Thymus (tissue), 11 donors: ENCODE data around the gene TMEM59L. TPM values are rescaled to one million over a fixed set of nuclear protein-coding genes. Genes with fewer than 3 reads are reported as not detected.
"Not testable (repeated sequence)": the region's sequence is repeated elsewhere in the genome, so short reads cannot be mapped to it uniquely, and the experiment has no call there.

ENCODE experiments used
- DNase-seq, 9 donors: peaks; one replicate each; pipeline ENCODE4 v3.0.0-alpha.2; 2013; ENCODE audit warnings: low spot score in 9 of 9, low read depth in 6 of 9, missing footprints in 1 of 9
- H3K27ac ChIP-seq, 2 donors: one replicate each; pipeline ENCODE4 v1.5.1; 2013; ENCODE audit warnings: control low read depth in 1 of 2, low read depth in 1 of 2, low read length in 1 of 2, mild to moderate bottlenecking in 1 of 2, moderate library complexity in 1 of 2
- H3K27me3 ChIP-seq, 2 donors: one replicate each; pipeline ENCODE4 v1.5.1; 2013; ENCODE audit warnings: low read length in 1 of 2; ENCODE audit not compliant: control insufficient read depth in 2 of 2, insufficient read depth in 1 of 2
- H3K36me3 ChIP-seq, 2 donors: one replicate each; pipeline ENCODE4 v1.5.1; 2013; ENCODE audit warnings: low read length in 1 of 2, mild to moderate bottlenecking in 1 of 2, moderate library complexity in 1 of 2; ENCODE audit not compliant: control insufficient read depth in 2 of 2, insufficient read depth in 2 of 2
- H3K4me1 ChIP-seq, 2 donors: one replicate each; pipeline ENCODE4 v1.5.1; 2013; ENCODE audit warnings: low read length in 2 of 2; ENCODE audit not compliant: control insufficient read depth in 2 of 2, insufficient read depth in 2 of 2
- H3K4me3 ChIP-seq, 2 donors: one replicate each; pipeline ENCODE4 v1.5.1; 2013; ENCODE audit warnings: low read length in 2 of 2, control low read depth in 1 of 2, mild to moderate bottlenecking in 1 of 2
- H3K9me3 ChIP-seq, 2 donors: one replicate each; pipeline ENCODE4 v1.5.1; 2013; ENCODE audit warnings: low read length in 1 of 2, mild to moderate bottlenecking in 1 of 2; ENCODE audit not compliant: control insufficient read depth in 2 of 2, insufficient read depth in 1 of 2
- WGBS: extraction: QIAGEN DNeasy Blood & Tissue Kit; methylation state at CpG from one replicate; pipeline ENCODE4 v1.1.7; 2013; 5-methylcytosine and 5-hydroxymethylcytosine counted together
- polyA plus RNA-seq: library from polyadenylated mRNA; stranded (reverse); fragments of 200-250 nt; gene quantifications from one replicate; pipeline ENCODE4 v1.2.3, GENCODE V29; 2013
- total RNA-seq: library from RNA; stranded (reverse); fragments of 120-200 nt; gene quantifications from one replicate; pipeline ENCODE4 v1.2.4, GENCODE V29; 2013
- donor health status: healthy.

Gene TMEM59L
- total and polyA plus RNA-seq, 2 donors = 0.96 TPM; not detected in 1

- H3K36me3 ChIP-seq = peaks cover 10% of the 10 kb centered on the region in 2 donors
- peaks cover 35 to 49% of the 10 kb centered on the region in 2 donors for H3K27me3 ChIP-seq
- H3K27ac ChIP-seq, H3K4me3 ChIP-seq, H3K9me3 ChIP-seq, DNase-seq: not testable (repeated sequence)
- WGBS = 98% methylated on average over 5 of the region's 5 CpGs
- H3K4me1 ChIP-seq = peaks cover 22 to 43% of the 10 kb centered on the region in 2 donors
Measured at GRCh38 chr19:18592732-18593131, 19.9 kb upstream of the TMEM59L start.

- 57% methylated on average over 25 of the region's 25 CpGs for WGBS
- no peak overlapping the region for H3K27ac ChIP-seq
- DNase-seq = no peak
- H3K27me3 ChIP-seq = peaks cover 43 to 57% of the 10 kb centered on the region in 2 donors
- H3K36me3 ChIP-seq = peaks cover 10% of the 10 kb centered on the region in 2 donors
- no peaks in the 10 kb centered on the region for H3K9me3 ChIP-seq
- peaks cover 16 to 35% of the 10 kb centered on the region in 2 donors for H3K4me1 ChIP-seq
- peak overlapping the region in 1 of 2 donors; percentile 37 for H3K4me3 ChIP-seq
Measured at GRCh38 chr19:18593367-18594095, 19.1 kb upstream of the TMEM59L start.

GRCh38 chr19:18594096-18594823 lies 18.4 kb upstream of the TMEM59L start:
- Histone ChIP-seq H3K9me3 (no peaks in the 10 kb centered on the region), H3K4me1 (peaks cover 16 to 33% of the 10 kb centered on the region in 2 donors), H3K36me3 (peaks cover 10% of the 10 kb centered on the region in 2 donors), H3K27me3 (peaks cover 46 to 63% of the 10 kb centered on the region in 2 donors), H3K27ac (no peak overlapping the region), H3K4me3 (peak overlapping the region; percentile 17 to 37)
- DNase-seq = peak in 8 of 9 donors; percentile 54 to 83 (median 68)
- 1% methylated on average over 54 of the region's 54 CpGs for WGBS

GRCh38 chr19:18594824-18595373 lies 17.8 kb upstream of the TMEM59L start:
- 24% methylated on average over 26 of the region's 26 CpGs for WGBS
- H3K9me3 ChIP-seq = no peaks in the 10 kb centered on the region

GRCh38 chr19:18595475-18595874 lies 17.2 kb upstream of the TMEM59L start:
- H3K4me3 ChIP-seq = no peak overlapping the region
- H3K4me1 ChIP-seq = peaks cover 10 to 20% of the 10 kb centered on the region in 2 donors
- H3K27ac ChIP-seq = no peak overlapping the region
- H3K9me3 ChIP-seq = no peaks in the 10 kb centered on the region
- H3K27me3 ChIP-seq = peaks cover 46 to 72% of the 10 kb centered on the region in 2 donors
- no peak for DNase-seq
- 82% methylated on average over 6 of the region's 6 CpGs for WGBS
- peaks cover 10% of the 10 kb centered on the region in 2 donors for H3K36me3 ChIP-seq

More at GRCh38 chr19:18594824-18595373, 17.8 kb upstream of the TMEM59L start:
- Histone ChIP-seq H3K4me3 (peak overlapping the region; percentile 17 to 37), H3K4me1 (peaks cover 12 to 26% of the 10 kb centered on the region in 2 donors), H3K36me3 (peaks cover 10% of the 10 kb centered on the region in 2 donors), H3K27ac (no peak overlapping the region), H3K27me3 (peaks cover 46 to 70% of the 10 kb centered on the region in 2 donors)
- no peak for DNase-seq

- H3K27ac ChIP-seq = no peak overlapping the region
- peaks cover 10 to 20% of the 10 kb centered on the region in 2 donors for H3K4me1 ChIP-seq
- peaks cover 48 to 83% of the 10 kb centered on the region in 2 donors for H3K27me3 ChIP-seq
- DNase-seq = no peak
- WGBS = 15% methylated on average over 21 of the region's 21 CpGs
- H3K9me3 ChIP-seq = no peaks in the 10 kb centered on the region
- peaks cover under 1 to 2% of the 10 kb centered on the region in 2 donors for H3K36me3 ChIP-seq
- H3K4me3 ChIP-seq = no peak overlapping the region
Measured at GRCh38 chr19:18596752-18597157, 15.9 kb upstream of the TMEM59L start.

- Histone ChIP-seq H3K4me1 (peaks cover 10 to 20% of the 10 kb centered on the region in 2 donors), H3K4me3 (no peak overlapping the region), H3K27ac (no peak overlapping the region), H3K9me3 (no peaks in the 10 kb centered on the region), H3K36me3 (no peaks in the 10 kb centered on the region), H3K27me3 (peaks cover 54 to 92% of the 10 kb centered on the region in 2 donors)
- no peak for DNase-seq
- WGBS = 55% methylated on average over 25 of the region's 25 CpGs
Measured at GRCh38 chr19:18597809-18598660, 14.6 kb upstream of the TMEM59L start.

GRCh38 chr19:18599485-18599884 lies 13.2 kb upstream of the TMEM59L start:
- Histone ChIP-seq H3K36me3 (no peaks in the 10 kb centered on the region), H3K27me3 (peaks cover 57 to 93% of the 10 kb centered on the region in 2 donors), H3K4me3 (no peak overlapping the region), H3K4me1 (peaks cover 4 to 8% of the 10 kb centered on the region in 2 donors), H3K9me3 (peaks cover 0 to 2% of the 10 kb centered on the region in 2 donors), H3K27ac (no peak overlapping the region)
- DNase-seq = no peak
- 93% methylated on average over 20 of the region's 20 CpGs for WGBS
